Panc1 (cell line): ENCODE measurements around the gene COL4A2. TPM values are rescaled to one million over a fixed set of nuclear protein-coding genes. Genes with fewer than 3 reads are reported as not detected.

Experiments used
- ATAC-seq: fragments of 200-7000 bp; cut with Tn5 transposase; 2 replicates; pipeline ENCODE4 v1.9.1; 2020; ENCODE audit warnings: mild to moderate bottlenecking, moderate library complexity
- BruUV-seq: library from RNA; stranded (reverse); fragments of 400-500 nt; replicated peaks from 2 replicates; lab custom pipeline; 2021; lab: Mats Ljungman, UMichigan
- CTCF ChIA-PET: fragments of 300-600 bp; sonication (Branson Sonifier 250); formaldehyde crosslinking; loops from one replicate; lab custom pipeline; 2022; ENCODE audit warnings: antibody characterized with exemption; lab: Charles Lee
- POLR2A ChIA-PET: fragments of 300-600 bp; sonication (Branson Sonifier 250); formaldehyde crosslinking; loops from one replicate; lab custom pipeline; 2022; ENCODE audit warnings: antibody characterized with exemption; lab: Charles Lee
- DNase-seq: peaks from one replicate; pipeline ENCODE4 v3.0.0-alpha.2; 2010; ENCODE audit warnings: low read depth, low spot score
- H3K27ac ChIP-seq: 2 replicates; pipeline ENCODE4 v1.5.1; 2011; ENCODE audit warnings: mild to moderate bottlenecking, low read length, inconsistent platforms
- H3K27me3 ChIP-seq: fragments of 200-500 bp; sonication (Bioruptor generic); 2 replicates; pipeline ENCODE4 v1.6.0; 2014; ENCODE audit warnings: low read length, inconsistent platforms; ENCODE audit not compliant: control insufficient read depth, insufficient read depth
- H3K36me3 ChIP-seq: fragments of 200-500 bp; sonication (Bioruptor generic); 2 replicates; pipeline ENCODE4 v1.5.1; 2014; ENCODE audit warnings: inconsistent platforms, mild to moderate bottlenecking, low read length, moderate library complexity; ENCODE audit not compliant: control insufficient read depth, insufficient read depth
- H3K4me1 ChIP-seq: 2 replicates; pipeline ENCODE4 v1.5.1; 2011; ENCODE audit warnings: inconsistent platforms, mild to moderate bottlenecking, low read length, moderate library complexity; ENCODE audit not compliant: control insufficient read depth, insufficient read depth
- H3K4me3 ChIP-seq, 2 experiments: 2 replicates each; pipeline ENCODE4 v1.5.1; 2011 to 2012; ENCODE audit warnings: low read depth in 2 of 2, low read length in 2 of 2, mild to moderate bottlenecking in 2 of 2, inconsistent platforms in 1 of 2, moderate library complexity in 1 of 2
- H3K9me3 ChIP-seq: fragments of 200-500 bp; sonication (Bioruptor generic); 2 replicates; pipeline ENCODE4 v1.5.1; 2014; ENCODE audit warnings: low read depth, mild to moderate bottlenecking, inconsistent platforms, low read length, moderate library complexity; ENCODE audit not compliant: control insufficient read depth, insufficient read depth
- CTCF ChIP-seq: fragments of 450-650 bp; IDR thresholded peaks from 2 replicates; pipeline ENCODE4 v1.5.1; 2017; ENCODE audit warnings: mild to moderate bottlenecking
- POLR2AphosphoS5 ChIP-seq: IDR thresholded peaks from 2 replicates; pipeline ENCODE4 v1.6.1; 2012; ENCODE audit warnings: mild to moderate bottlenecking, low read depth, low read length, moderate library complexity
- REST ChIP-seq, 2 experiments: IDR thresholded peaks; 2 replicates each; pipeline ENCODE4 v1.6.1; 2011 to 2012; ENCODE audit warnings: low read depth in 2 of 2, control low read depth in 1 of 2, low read length in 1 of 2, mild to moderate bottlenecking in 1 of 2, moderate library complexity in 1 of 2; ENCODE audit not compliant: insufficient read depth in 1 of 2
- SIN3A ChIP-seq: IDR thresholded peaks from 2 replicates; pipeline ENCODE4 v1.6.1; 2012; ENCODE audit warnings: low read depth, mild to moderate bottlenecking, low read length, moderate library complexity, borderline replicate concordance; ENCODE audit not compliant: insufficient read depth
- TCF7L2 ChIP-seq: IDR thresholded peaks from 2 replicates; pipeline ENCODE4 v1.6.1; 2011; ENCODE audit warnings: mild to moderate bottlenecking, low read depth, low read length, inconsistent platforms
- in situ Hi-C: cut with HindIII; loops from 2 replicates; pipeline ENCODE4 v1.10.0; 2016; ENCODE audit warnings: low sequenced_read_pairs, low pct_unique_long_range_greater_than_20kb
- intact Hi-C: fragments of 100-400 bp; cut with micrococcal nuclease; formaldehyde crosslinking; loops from one replicate; pipeline ENCODE4 v1.10.0; 2022; ENCODE audit not compliant: unreplicated experiment
- total RNA-seq: library from RNA; stranded (reverse); gene quantifications from one replicate; pipeline ENCODE4 v1.2.1, GENCODE V29; 2021; ENCODE audit not compliant: unreplicated experiment

COL4A2 gene
- total RNA-seq, 1 experiment from 2014 or later = 3.0 TPM

DNA sequence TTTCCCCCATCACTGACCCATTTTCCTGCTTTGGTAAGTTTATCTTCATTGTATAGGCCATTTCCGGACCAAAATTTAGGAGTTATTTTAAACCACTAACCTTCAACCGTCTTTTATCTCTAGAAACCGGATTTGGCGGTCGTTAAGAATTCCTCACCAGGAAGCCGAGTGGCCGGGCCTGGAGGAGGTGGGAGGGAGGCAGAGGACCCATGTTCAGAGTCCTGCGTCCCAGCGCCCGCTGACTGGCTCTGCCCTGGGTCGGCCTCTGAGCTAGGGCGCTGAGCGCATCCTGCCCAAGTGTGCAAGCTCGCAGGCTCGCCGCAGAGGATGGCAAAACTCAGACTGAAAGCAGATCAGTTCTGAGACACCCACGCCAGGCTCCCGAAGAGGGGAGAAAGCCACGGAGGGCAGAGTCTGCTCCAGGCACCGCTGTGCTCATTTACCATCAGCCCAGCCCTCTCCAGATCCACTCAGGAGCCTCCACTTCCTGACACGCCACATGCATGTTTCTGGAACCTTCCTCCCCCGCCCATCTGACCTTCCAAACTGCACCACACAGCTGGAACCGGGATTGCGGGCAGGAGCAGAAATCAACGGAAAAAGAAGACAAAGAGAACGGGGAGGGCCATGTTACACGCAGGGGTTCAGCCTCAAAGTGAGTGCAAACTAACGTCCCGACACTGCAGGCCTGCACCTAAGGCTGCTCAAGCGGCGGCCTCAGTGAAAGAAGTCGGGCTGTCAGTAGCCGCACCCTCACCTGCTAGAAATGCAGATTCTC, 8.4 kb upstream of the COL4A2 start:
- in situ Hi-C loops = no loop called here
- ChIA-PET POLR2A (no interaction called here), CTCF (no interaction called here)
- no peak for ATAC-seq
- Histone ChIP-seq H3K4me1 (no peaks in the 10 kb centered on the region), H3K9me3 (no peaks in the 10 kb centered on the region), H3K27ac (no peak overlapping the region), H3K27me3 (no peaks in the 10 kb centered on the region; the same call in 1 of the 2 replicates), H3K4me3 (no peak overlapping the region), H3K36me3 (no peaks in the 10 kb centered on the region)
- intact Hi-C loops = no loop called here
- BruUV-seq = no TSS peak
- no peak for DNase-seq
- TF ChIP-seq REST (IDR thresholded peaks at IDR 0.05; ENCODE audit: insufficient read depth in 1 of 2, low read depth in 2 of 2, low read length in 1 of 2) (no peak), SIN3A (no peak), TCF7L2 (no peak), POLR2AphosphoS5 (no peak), CTCF (no peak)

- no peak for TF ChIP-seq SIN3A
- no peak for TF ChIP-seq REST (IDR thresholded peaks at IDR 0.05; ENCODE audit: insufficient read depth in 1 of 2, low read depth in 2 of 2, low read length in 1 of 2)
- TF ChIP-seq CTCF = no peak
- no peak for TF ChIP-seq TCF7L2
- no peak for TF ChIP-seq POLR2AphosphoS5
- no peaks in the 10 kb centered on the region for H3K9me3 ChIP-seq
- no peaks in the 10 kb centered on the region for H3K36me3 ChIP-seq
- CTCF ChIA-PET = no interaction called here
- no peak overlapping the region for H3K27ac ChIP-seq
- ATAC-seq = no peak
- BruUV-seq = no TSS peak
- POLR2A ChIA-PET = no interaction called here
- no peak for DNase-seq
- no peaks in the 10 kb centered on the region; the same call in 1 of the 2 replicates for H3K27me3 ChIP-seq
- in situ Hi-C loops (no loop called here), intact Hi-C loops (no loop called here)
- H3K4me1 ChIP-seq = no peaks in the 10 kb centered on the region
- H3K4me3 ChIP-seq = no peak overlapping the region
Observed at GRCh38 chr13:110299283-110299840, 7.7 kb upstream of the COL4A2 start.
